ENCODE results near the gene TTLL12.

GRCh38 chr22:43162412-43163150 lies 24.4 kb downstream of the TTLL12 start:
- TF ChIP-seq POLR2A (IDR thresholded peaks at IDR 0.05), result no peak
- TF ChIP-seq CTCF (IDR thresholded peaks at IDR 0.05), result no peak

All from esophagus squamous epithelium (tissue), 4 donors.